Fibroblast of pulmonary artery (primary cell): Measurements from ENCODE around the gene TPGS1.

Experiments used
- DNase-seq: peaks from one replicate; pipeline ENCODE4 v3.0.0-alpha.2; 2010; ENCODE audit warnings: low read depth
- H3K4me3 ChIP-seq: replicated peaks from 2 replicates; pipeline ENCODE4 v1.5.1; 2011; ENCODE audit warnings: low read depth, mild to moderate bottlenecking, control low read depth, low read length, moderate library complexity
- TF ChIP-seq, protein P1 (sequence below): IDR thresholded peaks from 2 replicates; pipeline ENCODE4 v1.5.1; 2011; ENCODE audit warnings: mild to moderate bottlenecking, control low read depth, low read length, inconsistent platforms; ENCODE audit errors: missing control alignments

Gene TPGS1

GRCh38 chr19:558770-559439, 51.6 kb downstream of the TPGS1 start:
- H3K4me3 ChIP-seq, result no peak overlapping the region
- DNase-seq, result peak; percentile 57
- TF ChIP-seq, protein P1, sequence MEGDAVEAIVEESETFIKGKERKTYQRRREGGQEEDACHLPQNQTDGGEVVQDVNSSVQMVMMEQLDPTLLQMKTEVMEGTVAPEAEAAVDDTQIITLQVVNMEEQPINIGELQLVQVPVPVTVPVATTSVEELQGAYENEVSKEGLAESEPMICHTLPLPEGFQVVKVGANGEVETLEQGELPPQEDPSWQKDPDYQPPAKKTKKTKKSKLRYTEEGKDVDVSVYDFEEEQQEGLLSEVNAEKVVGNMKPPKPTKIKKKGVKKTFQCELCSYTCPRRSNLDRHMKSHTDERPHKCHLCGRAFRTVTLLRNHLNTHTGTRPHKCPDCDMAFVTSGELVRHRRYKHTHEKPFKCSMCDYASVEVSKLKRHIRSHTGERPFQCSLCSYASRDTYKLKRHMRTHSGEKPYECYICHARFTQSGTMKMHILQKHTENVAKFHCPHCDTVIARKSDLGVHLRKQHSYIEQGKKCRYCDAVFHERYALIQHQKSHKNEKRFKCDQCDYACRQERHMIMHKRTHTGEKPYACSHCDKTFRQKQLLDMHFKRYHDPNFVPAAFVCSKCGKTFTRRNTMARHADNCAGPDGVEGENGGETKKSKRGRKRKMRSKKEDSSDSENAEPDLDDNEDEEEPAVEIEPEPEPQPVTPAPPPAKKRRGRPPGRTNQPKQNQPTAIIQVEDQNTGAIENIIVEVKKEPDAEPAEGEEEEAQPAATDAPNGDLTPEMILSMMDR, result no peak

DNA sequence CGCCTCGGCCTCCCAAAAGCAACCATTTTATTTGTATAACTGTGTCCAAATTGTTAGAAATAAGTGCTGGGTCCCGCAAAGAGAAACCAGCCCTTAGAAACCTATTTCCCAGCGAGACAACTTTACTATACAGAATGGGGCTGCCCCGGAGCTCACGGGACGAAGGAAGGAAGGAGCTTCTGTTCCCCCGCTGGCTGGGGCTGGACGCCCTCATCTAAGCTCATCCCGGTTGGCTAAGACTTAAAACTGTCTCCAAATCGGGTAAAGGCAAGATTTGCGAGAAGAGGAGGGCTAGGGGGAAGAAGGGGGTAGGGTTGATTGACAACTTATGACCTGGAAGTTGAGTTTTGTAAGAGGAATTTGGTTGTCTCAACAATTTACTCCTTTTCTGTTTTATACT, 52.8 kb downstream of the TPGS1 start:
- DNase-seq, result no peak
- TF ChIP-seq, protein P1, result no peak
- no peak overlapping the region for H3K4me3 ChIP-seq

GRCh38 chr19:566403-566802, 59.1 kb downstream of the TPGS1 start:
- TF ChIP-seq, protein P1, result no peak
- DNase-seq, result peak; percentile 90
- H3K4me3 ChIP-seq, result peak overlapping the region; percentile 12

GRCh38 chr19:566844-567243, 59.5 kb downstream of the TPGS1 start:
- no peak for DNase-seq
- TF ChIP-seq, protein P1, result no peak
- peak overlapping the region; percentile 12 for H3K4me3 ChIP-seq

GRCh38 chr19:567296-567900, 60.1 kb downstream of the TPGS1 start:
- TF ChIP-seq, protein P1, result no peak
- no peak for DNase-seq
- no peak overlapping the region for H3K4me3 ChIP-seq
